T-helper 2 cell treated with Interferon-gamma antibody and Interleukin-4, amounts not matched to agents 100 ng/mL and 5 ng/mL, for 36 hours (primary cell): Measurements from ENCODE around the gene SRD5A1. TPM values are rescaled to one million over a fixed set of nuclear protein-coding genes. Genes with fewer than 3 reads are reported as not detected.

Source experiments
- intact Hi-C: fragments of 100-400 bp; cut with micrococcal nuclease; formaldehyde crosslinking; loops from one replicate; pipeline ENCODE4 v1.15.1; 2023
- total RNA-seq: library from RNA; stranded (reverse); gene quantifications from 2 replicates; pipeline ENCODE4 v1.2.3, GENCODE V29; 2022

Gene SRD5A1
- total RNA-seq, 1 donor from 2014 or later: 13.9 TPM

DNA sequence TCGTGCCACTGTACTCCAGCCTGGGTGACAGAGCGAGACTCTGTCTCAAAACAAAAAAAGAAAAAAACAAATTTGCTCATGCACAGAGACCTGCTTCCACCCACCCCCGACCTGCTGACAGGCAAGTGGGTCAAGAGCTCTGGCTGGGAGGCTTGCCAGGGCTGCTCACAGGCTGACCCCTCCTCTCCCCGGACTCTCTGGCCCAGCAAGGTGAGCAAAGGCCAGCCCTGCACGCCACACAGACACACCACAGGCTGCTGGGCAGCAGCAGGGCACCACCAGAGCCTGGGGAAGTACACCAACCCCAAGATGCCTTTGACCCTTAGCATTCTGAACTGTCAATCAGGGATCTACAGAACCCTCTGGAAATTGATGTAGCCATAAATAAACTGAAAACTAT is 29.6 kb upstream of the SRD5A1 start:
- intact Hi-C loops: no loop called here

DNA sequence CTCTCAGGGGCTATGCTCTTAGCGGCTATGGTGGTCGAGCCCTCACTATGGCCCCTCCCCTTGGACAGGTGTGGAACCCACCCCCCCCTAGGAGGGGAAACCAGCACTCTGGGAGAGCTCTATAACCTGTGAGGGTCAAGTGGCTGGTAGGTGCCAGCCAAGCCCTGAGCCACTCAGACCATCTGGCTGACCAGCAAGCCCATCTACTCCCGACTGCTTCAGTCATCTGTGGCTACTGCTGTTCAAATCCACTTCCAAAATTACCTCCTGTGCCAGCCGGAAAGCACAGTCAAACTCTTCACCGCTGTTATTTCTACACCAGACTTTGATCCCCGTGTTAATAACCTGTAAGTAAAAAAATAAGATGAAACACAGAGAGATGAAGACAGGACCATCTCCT is 28.9 kb upstream of the SRD5A1 start:
- intact Hi-C loops: no loop called here

DNA sequence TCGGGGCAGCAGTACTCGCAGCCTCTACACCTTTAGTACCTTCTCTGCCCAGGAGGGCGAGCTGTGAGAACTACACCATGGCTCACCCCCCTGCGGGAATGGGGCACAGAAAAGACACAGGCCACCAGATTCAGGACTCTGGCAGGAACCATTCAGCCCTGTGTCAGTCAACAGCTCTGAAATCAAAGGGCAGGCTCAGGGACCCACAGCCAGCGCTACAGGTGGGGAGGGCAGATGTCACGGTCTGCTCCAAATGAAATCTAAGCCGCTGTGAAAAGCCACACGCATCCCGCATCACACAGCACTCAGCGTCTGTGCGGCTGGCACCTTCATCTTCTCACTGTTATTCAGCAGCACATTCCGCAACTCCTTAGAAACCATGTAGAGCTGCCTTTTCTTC is 28.3 kb upstream of the SRD5A1 start:
- intact Hi-C loops: no loop called here

DNA sequence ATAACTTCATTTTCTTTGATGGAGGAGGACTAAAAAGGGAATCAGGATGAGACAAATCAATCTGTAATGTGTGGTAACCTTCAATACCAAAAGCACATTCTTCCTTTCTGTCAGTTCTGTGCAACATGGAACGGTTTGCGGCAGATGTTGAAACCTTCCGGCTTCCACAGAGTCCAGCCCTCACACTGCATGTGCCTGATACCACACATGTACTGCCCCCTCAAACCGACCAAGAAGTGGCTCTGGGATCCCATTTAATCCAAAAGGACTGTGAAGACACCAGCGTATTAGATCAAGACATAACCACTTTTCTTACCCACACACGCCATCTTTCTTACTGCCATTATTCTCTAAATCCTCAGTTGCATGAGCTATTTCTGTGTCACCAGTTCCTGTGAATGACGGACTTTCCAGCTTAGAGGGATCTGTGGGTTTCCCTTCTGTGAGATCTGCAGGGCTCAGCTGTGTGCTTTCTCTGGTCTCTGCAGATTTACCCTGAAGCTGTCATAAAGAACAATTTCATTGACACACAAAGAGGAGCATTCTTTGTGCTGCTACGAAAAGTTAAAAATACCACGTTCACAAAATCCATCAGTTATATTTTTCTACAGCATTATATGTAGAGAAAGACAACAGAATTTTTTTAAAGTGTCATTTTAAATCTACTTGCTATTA is 26.2 kb upstream of the SRD5A1 start:
- intact Hi-C loops: no loop called here

DNA sequence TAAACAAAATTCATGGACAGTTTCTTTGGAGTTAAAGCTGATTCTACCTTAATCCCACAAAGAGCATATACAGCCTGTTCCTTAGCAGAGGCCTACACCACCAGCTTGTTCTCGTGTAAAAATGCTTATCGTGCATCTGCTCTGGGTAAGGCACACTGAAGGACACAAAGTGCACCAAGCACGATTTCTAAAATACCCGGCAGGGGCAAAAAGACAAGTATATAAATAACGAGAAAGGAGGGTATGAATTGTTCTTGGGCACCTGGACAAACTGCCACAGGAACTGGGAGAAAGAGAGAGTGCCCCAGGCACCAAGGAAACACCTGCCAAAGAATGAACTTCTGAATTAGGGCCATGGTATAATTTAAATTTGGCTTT is 25.7 kb upstream of the SRD5A1 start:
- intact Hi-C loops: no loop called here

DNA sequence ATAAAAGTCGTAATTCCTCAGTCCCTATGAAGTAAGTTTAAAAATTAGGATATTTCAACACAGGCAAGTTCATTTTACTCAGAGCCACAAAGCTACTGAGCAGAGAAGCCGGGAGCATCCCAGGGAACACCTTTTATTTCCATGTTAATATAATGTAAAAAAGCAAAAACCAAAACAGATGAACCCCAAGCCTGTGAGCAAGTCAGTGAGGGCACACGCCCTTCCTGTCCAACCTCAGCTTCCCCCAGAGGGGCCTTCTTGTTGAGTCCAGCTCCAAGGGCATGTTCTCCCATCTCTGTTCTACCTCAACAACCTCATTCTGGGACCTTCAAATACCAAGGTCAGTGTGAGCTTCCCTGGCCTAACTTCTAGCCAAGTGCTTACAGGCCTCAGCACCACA is 25.2 kb upstream of the SRD5A1 start:
- intact Hi-C loops: no loop called here

DNA sequence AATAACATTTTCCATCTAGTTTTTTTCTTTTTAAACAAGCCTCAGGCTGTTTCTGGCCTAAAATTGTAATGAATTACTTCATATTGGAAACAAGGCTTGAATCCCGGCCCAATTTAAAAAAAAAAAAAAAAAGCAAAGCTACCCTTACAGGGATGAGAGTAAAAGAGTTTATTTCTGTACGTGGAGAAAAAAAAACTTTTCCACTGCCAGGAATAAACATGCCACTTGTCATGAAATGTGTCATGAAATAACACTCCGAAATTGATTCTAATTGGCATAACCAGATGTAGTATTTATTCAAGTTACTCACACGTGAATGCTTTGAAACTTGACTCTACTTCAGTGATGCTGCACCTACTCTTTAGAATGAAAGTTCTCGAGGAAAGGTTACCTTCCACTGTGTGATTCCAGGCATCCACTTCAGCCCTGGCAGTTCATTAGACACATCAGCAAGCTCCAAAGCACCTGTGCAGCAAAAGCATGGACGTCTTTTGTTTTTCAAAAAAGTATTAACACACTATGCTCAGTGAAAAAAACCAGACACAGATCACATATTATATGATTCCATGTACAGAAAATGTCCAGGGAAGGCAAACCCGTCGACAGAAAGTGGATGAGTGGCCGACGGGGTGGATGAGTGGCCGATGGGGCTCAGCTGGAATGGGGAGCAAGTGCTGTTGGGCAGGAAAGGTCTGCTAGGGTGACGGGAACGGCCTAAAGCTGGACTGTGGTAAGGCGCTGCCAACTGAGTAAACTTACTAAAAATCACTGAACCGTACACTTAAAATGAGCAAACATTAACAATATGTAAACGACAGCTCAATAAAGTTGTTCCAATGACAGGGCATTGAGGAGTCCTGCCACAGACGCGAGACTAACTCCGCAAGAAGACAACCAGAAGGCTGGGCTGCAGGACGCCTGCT is 21.6 kb upstream of the SRD5A1 start:
- intact Hi-C loops: loop anchor here (5.0 kb wide), 1 partner anchor 1256 kb away; the partner anchor contains the start of genes FASTKD3 and MTRR

DNA sequence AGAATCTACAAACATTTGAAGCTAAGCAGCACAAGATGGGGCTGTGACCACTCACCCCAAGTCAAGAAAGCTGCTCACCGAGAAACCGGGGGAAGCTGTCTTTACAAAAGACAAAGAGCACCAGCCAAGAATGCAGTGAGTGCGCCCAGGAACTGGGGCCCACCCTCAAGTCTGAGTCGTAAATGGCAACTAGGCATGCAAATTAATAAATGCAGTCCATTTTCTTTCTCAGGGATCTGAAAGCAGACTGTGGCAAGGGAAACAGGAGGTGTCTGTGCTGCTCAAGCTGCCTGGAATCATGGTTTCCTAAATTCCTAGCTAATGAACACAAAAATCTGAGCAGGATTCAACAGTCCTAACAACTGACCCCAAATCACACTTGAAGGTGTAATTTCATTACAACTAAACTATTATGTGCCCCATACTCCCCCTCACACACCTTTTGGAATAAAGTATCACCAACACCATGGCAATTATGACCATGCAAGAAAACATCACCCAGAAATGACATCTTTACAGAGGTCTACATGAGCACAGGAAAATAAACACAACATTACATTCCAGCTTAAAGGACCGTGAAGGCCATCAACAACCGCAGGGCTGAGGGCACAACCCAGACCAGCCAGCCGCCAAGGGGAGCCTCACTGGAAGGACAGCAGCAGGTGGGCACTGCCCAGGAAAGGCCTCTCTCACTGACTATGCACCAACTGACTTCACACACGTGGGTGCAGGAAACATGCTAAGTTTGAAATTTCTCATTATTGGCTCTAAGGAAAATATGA is 18.0 kb upstream of the SRD5A1 start:
- intact Hi-C loops: no loop called here

DNA sequence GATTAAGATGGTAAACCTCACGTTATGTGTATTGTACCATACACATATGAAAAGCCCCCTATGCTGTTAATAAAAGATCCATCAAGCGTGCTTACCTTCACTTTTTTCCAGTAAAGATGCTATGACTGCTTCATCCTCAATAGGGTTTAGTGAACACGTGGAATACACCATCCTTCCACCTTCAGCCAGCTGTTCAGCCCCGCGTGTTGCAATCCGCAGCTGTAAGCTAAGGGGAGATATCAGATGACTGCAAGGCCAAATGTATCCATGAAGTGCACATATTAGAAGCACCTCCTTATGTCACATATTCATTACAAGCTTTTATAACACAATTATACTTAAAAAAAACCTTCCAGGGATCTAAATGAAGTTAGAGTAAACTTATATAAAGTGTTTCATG is 16.6 kb upstream of the SRD5A1 start:
- intact Hi-C loops: no loop called here

DNA sequence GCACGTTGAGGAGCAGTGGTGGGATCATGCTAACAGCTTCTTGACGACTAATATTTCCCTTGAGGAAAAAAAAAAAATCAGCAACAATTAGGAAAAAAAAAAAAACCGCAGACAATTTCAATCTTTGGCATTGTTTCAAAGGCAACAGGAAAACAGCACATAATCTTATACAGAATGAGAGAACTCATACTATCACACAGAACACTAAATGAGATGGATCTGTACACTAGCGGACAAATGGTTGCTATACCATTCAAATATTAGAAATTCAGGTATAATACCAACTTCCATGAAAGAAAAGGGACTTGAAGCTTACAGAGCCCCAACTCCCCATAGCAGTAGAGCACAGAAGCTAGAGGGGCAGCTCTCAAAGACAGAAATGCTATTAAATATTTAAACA is 10.0 kb upstream of the SRD5A1 start:
- intact Hi-C loops: no loop called here

DNA sequence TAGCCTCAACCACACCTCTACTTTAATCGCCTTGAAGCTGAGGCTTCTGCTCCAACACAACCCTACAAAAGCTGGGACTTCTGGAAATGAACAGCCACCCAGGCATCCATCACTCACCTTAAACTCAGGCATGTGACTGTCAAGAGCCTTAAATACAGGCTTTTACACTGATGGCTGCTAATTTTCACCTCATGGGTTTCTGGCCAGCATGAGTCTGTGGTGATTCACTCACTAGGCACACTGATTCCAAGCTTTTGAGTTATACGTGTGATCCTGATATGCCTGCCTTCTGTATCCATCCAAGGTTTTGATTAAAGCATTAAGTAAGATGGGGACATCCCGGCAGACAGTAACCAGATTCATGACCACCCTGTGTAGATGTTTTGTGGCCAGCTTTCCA is 9.3 kb upstream of the SRD5A1 start:
- intact Hi-C loops: no loop called here

DNA sequence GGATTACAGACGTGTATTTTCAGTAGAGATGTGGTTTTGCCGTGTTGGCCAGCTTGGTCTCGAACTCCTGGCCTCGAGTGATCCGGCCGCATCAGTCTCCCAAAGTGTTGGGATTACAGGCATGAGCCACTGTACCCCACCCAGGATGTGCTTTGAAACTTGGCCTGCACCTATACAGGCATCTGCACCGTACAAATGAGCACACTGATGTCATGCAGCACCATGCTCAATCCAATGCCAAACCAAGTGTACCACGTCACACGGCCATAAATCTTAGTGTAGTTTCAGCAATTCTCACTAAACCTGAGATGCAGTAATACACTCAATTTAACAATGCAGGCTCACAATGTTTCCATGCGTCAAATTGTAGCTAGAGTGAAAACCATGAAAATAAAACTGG is 6.7 kb upstream of the SRD5A1 start:
- intact Hi-C loops: no loop called here

DNA sequence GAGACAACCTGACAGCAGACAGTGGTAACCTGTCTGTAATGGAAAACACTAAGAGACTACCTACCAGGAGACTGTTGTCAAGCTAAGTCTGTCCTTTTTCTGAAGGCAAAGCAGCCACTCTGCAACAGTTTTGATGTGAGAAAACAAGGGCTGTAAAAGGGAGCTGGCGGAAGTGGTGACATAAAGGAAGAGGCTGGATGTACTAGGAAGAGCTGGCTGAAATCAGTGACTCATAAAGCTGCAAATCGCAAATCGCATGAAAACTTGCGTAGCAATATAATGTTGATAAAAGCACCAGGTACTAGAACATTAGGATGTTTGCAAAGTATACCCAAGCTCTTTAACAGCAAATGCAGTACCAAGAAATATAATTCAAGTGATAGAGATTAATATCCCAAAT is 1.8 kb upstream of the SRD5A1 start:
- intact Hi-C loops: loop anchor here (5.0 kb wide), 3 partner anchors 196 to 1226 kb away; no protein-coding TSS in a partner anchor

DNA sequence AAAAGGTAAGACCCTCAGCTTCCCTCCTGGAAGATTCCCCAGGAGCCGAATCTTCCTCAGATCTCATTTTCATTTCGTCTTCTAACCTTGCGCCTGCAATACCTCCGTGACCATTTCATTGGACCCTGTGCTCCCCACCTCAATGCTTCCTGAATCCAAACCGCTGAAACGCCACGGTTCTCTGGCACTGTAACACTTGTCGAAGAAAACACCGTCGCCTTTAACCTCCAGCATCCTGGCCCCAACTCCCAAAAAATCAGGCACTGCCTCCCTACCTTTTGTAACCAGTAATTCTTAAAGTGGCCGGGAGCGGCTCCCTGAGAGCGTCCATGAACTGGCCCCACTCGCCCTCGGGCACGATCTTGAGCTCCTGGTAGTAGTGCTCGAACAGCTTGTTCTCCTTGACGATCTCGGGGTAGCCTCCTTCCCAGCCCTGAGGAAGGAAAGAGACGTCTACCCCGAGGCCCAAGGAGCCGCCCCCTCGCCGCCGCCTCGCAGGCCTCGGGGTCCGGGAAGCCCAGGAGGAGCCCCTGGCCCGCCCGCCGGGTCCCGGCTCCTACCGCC is 834 bp upstream of the SRD5A1 start:
- intact Hi-C loops: loop anchor here (2.0 to 5.0 kb wide), 4 partner anchors 112 to 1225 kb away; no protein-coding TSS in a partner anchor

DNA sequence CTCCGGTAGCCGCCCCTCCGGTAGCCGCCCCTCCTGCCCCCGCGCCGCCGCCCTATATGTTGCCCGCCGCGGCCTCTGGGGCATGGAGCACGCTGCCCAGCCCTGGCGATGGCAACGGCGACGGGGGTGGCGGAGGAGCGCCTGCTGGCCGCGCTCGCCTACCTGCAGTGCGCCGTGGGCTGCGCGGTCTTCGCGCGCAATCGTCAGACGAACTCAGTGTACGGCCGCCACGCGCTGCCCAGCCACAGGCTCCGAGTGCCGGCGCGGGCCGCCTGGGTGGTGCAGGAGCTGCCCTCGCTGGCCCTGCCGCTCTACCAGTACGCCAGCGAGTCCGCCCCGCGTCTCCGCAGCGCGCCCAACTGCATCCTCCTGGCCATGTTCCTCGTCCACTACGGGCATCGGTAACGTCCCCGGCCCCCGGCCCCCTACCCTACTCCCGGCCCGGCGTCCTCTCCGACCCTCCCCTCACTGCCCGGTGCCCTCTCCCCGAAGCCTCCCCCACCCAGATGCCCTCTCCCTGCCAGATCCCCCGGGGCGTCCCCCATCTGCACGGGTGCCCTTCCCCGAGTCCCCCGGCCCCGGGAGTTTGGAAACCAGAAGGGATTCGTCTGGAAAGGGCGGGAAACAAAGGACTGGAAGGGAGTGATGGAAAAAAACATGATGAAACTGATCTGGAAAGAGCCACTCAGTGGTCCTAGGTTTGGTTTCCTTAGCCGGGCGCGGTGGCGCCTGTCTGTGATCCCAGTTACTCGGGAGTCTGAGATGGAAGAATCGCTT is 417 bp downstream of the SRD5A1 start:
- intact Hi-C loops: loop anchor here (1.0 to 5.0 kb wide), 8 partner anchors 80 to 1224 kb away; partner anchors contain the start of genes ICE1, MED10 and TENT4A

DNA sequence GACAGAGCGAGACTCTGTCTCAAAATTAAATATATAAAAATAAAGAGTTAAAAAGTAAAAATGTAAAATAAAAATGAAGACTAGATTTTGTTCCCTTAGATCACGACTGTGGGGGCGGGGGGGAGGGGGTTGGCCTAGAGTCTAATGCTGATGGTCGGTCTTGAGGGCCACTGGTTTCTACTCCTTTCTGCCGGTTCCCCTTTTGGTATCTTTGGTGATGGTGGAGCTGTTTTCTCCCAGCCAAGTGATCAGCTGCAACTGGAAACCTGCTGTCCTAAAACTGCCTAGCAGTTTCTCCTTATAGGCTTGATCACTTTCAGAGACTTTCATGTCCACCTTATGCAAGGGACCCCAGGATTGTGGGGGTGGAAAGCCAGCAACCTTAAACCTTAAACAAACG is 1.1 kb downstream of the SRD5A1 start:
- intact Hi-C loops: loop anchor here (5.0 kb wide), 3 partner anchors 193 to 1223 kb away; no protein-coding TSS in a partner anchor

DNA sequence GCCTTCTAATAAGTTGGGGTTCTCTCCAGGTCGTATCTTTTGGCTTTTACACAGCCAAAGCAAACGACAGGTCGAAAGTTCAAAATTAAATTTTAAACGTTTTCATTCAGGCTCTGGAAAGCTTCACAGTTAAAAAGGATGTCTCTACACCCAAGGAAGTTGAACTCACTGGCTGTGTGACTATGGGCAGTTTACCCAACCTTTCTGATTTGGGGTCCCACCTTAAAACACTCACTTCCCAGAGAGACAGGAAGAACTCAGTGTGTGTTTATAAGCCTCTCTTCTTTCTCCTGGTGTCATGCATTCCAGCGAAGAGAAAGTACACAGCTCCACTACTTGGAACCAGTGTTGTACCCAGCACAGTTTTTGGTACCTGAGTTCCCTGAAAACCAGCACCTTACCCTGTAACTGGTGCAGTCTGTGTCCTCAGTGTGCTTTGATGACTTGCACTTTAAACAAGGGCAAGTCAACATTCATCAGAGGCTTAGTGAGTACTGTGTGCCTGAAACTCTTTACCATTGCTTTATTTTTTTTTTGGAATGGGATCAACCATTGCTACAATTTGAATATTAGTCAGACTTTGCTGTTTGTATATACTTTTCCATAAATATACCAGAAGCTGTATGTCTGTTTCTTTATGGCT is 1.7 kb downstream of the SRD5A1 start:
- intact Hi-C loops: loop anchor here (5.0 kb wide), 3 partner anchors 192 to 1222 kb away; no protein-coding TSS in a partner anchor

DNA sequence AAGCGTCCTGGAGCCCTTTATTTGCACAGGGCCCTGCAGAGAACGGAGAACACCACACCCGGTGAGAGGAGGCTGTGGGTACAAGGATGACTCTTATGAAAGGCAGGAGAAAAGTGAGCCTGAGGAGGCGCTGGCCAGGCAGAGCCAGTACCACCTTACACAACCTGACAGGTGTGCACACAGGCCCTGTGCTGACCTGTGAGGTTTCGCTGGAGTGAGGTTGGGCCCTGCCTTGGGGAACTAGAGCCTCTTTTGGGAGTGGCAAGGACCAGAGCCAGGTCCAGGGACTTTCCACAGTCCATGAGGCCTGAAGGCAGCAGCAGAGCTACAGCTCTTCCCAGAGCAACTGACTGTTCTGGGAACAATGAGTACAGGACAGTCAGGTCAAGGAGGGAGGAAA is 3.1 kb downstream of the SRD5A1 start:
- intact Hi-C loops: no loop called here

DNA sequence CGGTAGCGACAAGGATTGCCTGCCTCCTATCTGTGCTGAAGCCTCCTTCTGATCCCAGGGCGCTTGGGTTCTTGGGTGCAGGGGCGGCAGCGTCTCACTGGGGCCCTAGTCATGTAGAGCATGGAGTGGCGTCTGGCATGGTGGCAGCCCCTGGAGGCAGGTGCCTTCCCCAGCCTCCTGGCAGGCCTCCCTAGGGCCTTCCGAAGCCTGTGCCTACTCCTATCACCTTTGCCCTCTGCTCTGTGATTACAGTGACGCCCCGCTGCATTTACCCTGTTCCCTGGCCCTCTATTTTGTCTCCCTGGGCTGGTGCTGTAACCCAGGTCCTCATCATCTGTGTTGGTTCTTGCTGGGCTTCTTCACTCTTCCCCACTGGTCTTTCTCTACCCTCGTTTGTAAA is 3.8 kb downstream of the SRD5A1 start:
- intact Hi-C loops: no loop called here

DNA sequence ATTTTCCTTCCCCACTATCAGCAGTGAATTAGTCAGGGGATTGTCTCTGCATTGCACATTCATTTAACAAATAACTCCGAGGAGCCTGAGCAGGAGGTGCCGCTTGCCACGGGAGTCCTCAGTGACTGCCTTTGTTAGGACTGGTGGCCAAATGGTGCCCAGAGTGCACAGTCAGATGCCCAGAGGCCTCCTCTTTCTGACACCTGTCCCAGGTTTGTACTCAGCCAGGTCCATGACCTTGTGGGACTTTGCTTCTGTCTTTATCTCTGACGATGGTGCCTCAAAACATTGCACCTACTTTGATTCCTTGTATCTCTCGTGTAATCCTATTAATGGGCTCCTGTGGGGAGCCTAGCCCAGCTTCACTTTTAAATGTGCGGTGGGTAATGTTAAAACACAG is 4.3 kb downstream of the SRD5A1 start:
- intact Hi-C loops: no loop called here
